ENCODE data around the gene NEURL4. TPM values are rescaled to one million over a fixed set of nuclear protein-coding genes. Genes with fewer than 3 reads are reported as not detected.

Gene NEURL4
- total RNA-seq, 1 experiment from 2014 or later: 17.0 TPM

DNA sequence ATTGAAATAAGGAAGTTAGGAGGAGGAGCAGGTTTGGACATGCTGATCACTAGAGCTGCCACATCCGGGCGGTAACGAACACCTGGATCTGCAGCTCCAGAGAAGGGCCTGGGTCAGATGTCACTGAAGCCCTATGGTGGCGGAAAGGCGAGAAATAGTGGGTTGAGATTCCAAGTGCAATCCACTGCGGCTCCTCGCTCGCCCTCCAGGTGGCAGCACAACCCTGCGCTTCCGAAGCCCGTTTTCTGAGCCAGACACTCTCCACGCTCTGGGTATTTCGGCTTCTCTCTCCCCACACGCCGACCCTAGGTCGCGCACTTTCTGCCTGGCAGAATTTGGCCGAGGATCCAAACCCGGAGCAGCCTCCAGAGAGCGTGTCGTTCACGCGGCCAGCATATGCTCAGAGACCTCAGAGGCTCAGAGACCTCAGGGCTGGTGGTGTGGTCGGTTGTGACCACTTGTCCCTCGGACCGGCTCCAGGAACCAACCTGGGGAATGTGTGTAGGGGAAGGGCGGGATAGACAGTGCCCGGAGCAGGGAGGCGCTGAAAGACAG is 48.5 kb downstream of the NEURL4 start:
- peak; percentile 89 for DNase-seq (ENCODE audit: low read depth)

DNA sequence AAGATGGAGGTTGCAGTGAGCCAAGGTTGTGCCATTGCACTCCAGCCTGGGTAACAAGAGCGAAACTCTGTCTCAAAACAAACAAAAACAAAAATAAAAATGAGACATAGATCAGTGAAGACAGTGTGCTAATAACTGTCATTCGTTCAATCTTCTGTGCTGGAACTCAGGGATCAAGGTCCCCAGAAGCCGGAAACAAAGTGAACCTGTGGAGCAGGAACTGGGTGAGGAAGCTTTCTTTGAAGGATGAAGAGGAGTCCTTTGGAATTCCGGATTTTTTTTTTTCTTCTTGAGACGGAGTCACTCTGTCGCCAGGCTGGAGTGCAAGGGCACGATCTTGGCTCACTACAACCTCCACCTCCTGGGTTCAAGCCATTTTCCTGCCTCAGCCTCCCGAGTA is 49.7 kb downstream of the NEURL4 start:
- DNase-seq (ENCODE audit: low read depth): no peak

DNA sequence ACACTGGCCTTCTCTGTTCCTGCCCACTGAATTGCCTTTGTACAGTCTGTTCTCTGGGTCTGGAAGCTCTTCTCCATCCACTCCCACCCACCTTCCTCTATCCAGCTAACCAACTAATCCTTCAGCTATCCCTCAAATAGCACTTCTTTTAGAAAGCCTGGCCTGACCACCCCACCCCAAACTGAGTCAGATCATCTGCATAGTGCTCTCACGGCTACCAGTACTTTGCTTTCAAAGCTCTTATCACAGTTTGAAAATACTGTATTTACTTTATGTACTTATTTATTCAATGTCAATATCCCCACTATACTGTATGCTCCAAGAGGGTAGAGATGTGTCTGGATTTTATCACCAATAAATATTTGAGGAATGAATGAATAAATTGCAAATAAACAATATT is 62.4 kb downstream of the NEURL4 start:
- DNase-seq (ENCODE audit: low read depth): no peak

Other genes starting within 250 kb of the NEURL4 start
- gene CLEC10A, start 249.1 kb downstream of the NEURL4 start, total RNA-seq (2014; rRNA removed; shearing (Covaris generic)): not detected in 2 replicates
- gene ASGR2, start 214.5 kb downstream of the NEURL4 start, total RNA-seq (2014; rRNA removed; shearing (Covaris generic)): not detected in 2 replicates
- 0.29 and 1.2 TPM in 2 replicates for gene ASGR1, start 150.0 kb downstream of the NEURL4 start, total RNA-seq (2014; rRNA removed; shearing (Covaris generic))
- gene DLG4, start 109.5 kb downstream of the NEURL4 start, total RNA-seq (2014; rRNA removed; shearing (Covaris generic)): 3.1 and 4.4 TPM in 2 replicates
- 306 and 420 TPM in 2 replicates for gene ACADVL, start 109.4 kb downstream of the NEURL4 start, total RNA-seq (2014; rRNA removed; shearing (Covaris generic))
- 22.2 and 42.7 TPM in 2 replicates for gene DVL2, start 94.8 kb downstream of the NEURL4 start, total RNA-seq (2014; rRNA removed; shearing (Covaris generic))
- 44.5 and 54.8 TPM in 2 replicates for gene PHF23, start 89.9 kb downstream of the NEURL4 start, total RNA-seq (2014; rRNA removed; shearing (Covaris generic))
- gene GABARAP, start 86.9 kb downstream of the NEURL4 start, total RNA-seq (2014; rRNA removed; shearing (Covaris generic)): 108 and 113 TPM in 2 replicates
- 25.5 and 27.6 TPM in 2 replicates for gene CTDNEP1, start 77.6 kb downstream of the NEURL4 start, total RNA-seq (2014; rRNA removed; shearing (Covaris generic))
- 34.9 and 50.3 TPM in 2 replicates for gene ELP5, start 77.1 kb downstream of the NEURL4 start, total RNA-seq (2014; rRNA removed; shearing (Covaris generic))
- not detected in 2 replicates for gene CLDN7, start 66.9 kb downstream of the NEURL4 start, total RNA-seq (2014; rRNA removed; shearing (Covaris generic))
- 0.06 TPM in 1 of 2 replicates, not detected in the other for gene SLC2A4, start 47.6 kb downstream of the NEURL4 start, total RNA-seq (2014; rRNA removed; shearing (Covaris generic))
- 0.15 and 2.4 TPM in 2 replicates for gene YBX2, start 34.7 kb downstream of the NEURL4 start, total RNA-seq (2014; rRNA removed; shearing (Covaris generic))
- gene EIF5A, start 21.7 kb downstream of the NEURL4 start, total RNA-seq (2014; rRNA removed; shearing (Covaris generic)): 861 and 1,090 TPM in 2 replicates
- 84.3 and 91.6 TPM in 2 replicates for gene GPS2, start 14.0 kb downstream of the NEURL4 start, total RNA-seq (2014; rRNA removed; shearing (Covaris generic))
- gene ACAP1, start 7.2 kb upstream of the NEURL4 start, total RNA-seq (2014; rRNA removed; shearing (Covaris generic)): 2.7 TPM in 1 of 2 replicates, not detected in the other
- 2.1 and 3.7 TPM in 2 replicates for gene KCTD11, start 22.8 kb upstream of the NEURL4 start, total RNA-seq (2014; rRNA removed; shearing (Covaris generic))
- gene TMEM95, start 25.8 kb upstream of the NEURL4 start, total RNA-seq (2014; rRNA removed; shearing (Covaris generic)): not detected in 2 replicates
- 2.6 and 4.5 TPM in 2 replicates for gene TNK1, start 51.8 kb upstream of the NEURL4 start, total RNA-seq (2014; rRNA removed; shearing (Covaris generic))
- 14.1 TPM in 2 replicates for gene PLSCR3, start 65.2 kb upstream of the NEURL4 start, total RNA-seq (2014; rRNA removed; shearing (Covaris generic))
- gene TMEM256, start 74.8 kb upstream of the NEURL4 start, total RNA-seq (2014; rRNA removed; shearing (Covaris generic)): 43.7 and 68.8 TPM in 2 replicates
- 1.4 and 1.9 TPM in 2 replicates for gene NLGN2, start 78.5 kb upstream of the NEURL4 start, total RNA-seq (2014; rRNA removed; shearing (Covaris generic))
- gene SPEM1, start 91.0 kb upstream of the NEURL4 start, total RNA-seq (2014; rRNA removed; shearing (Covaris generic)): not detected in 2 replicates
- not detected in 2 replicates for gene SPEM2, start 96.3 kb upstream of the NEURL4 start, total RNA-seq (2014; rRNA removed; shearing (Covaris generic))
- gene SPEM3, start 99.5 kb upstream of the NEURL4 start, total RNA-seq (2014; rRNA removed; shearing (Covaris generic)): not detected in 2 replicates
- 2.3 and 6.6 TPM in 2 replicates for gene TMEM102, start 106.1 kb upstream of the NEURL4 start, total RNA-seq (2014; rRNA removed; shearing (Covaris generic))
- gene FGF11, start 110.2 kb upstream of the NEURL4 start, total RNA-seq (2014; rRNA removed; shearing (Covaris generic)): 1.5 and 3.0 TPM in 2 replicates
- 7.0 and 8.6 TPM in 2 replicates for gene CHRNB1, start 115.7 kb upstream of the NEURL4 start, total RNA-seq (2014; rRNA removed; shearing (Covaris generic))
- 6.1 and 6.5 TPM in 2 replicates for gene ZBTB4, start 150.3 kb upstream of the NEURL4 start, total RNA-seq (2014; rRNA removed; shearing (Covaris generic))
- gene SLC35G6, start 152.1 kb upstream of the NEURL4 start, total RNA-seq (2014; rRNA removed; shearing (Covaris generic)): 0.06 TPM in 1 of 2 replicates, not detected in the other
- 56.2 and 74.4 TPM in 2 replicates for gene POLR2A, start 155.0 kb upstream of the NEURL4 start, total RNA-seq (2014; rRNA removed; shearing (Covaris generic))
- gene TNFSF12, start 219.7 kb upstream of the NEURL4 start, total RNA-seq (2014; rRNA removed; shearing (Covaris generic)): 1.6 and 6.4 TPM in 2 replicates
- gene TNFSF13, start 229.4 kb upstream of the NEURL4 start, total RNA-seq (2014; rRNA removed; shearing (Covaris generic)): 1.9 TPM in 1 of 2 replicates, not detected in the other
- 92.2 and 104 TPM in 2 replicates for gene SENP3, start 232.6 kb upstream of the NEURL4 start, total RNA-seq (2014; rRNA removed; shearing (Covaris generic))